Left ventricle myocardium inferior (tissue), 1 donor: ENCODE data around the gene C4orf36. TPM values are rescaled to one million over a fixed set of nuclear protein-coding genes. Genes with fewer than 3 reads are reported as not detected.

ENCODE experiments used
- DNase-seq: peaks from one replicate; pipeline ENCODE4 v3.0.0-alpha.2; 2020
- H3K27ac ChIP-seq: fragments of 200-600 bp; replicated peaks from 2 replicates; pipeline ENCODE4 v1.8.0; 2021
- H3K27me3 ChIP-seq: fragments of 200-600 bp; 2 replicates; pipeline ENCODE4 v1.8.0; 2021; ENCODE audit warnings: low read depth
- H3K36me3 ChIP-seq: fragments of 200-600 bp; 2 replicates; pipeline ENCODE4 v1.8.0; 2021
- H3K4me1 ChIP-seq: fragments of 200-600 bp; 2 replicates; pipeline ENCODE4 v1.8.0; 2021
- H3K4me3 ChIP-seq: fragments of 200-600 bp; 2 replicates; pipeline ENCODE4 v1.8.0; 2021; ENCODE audit warnings: mild to moderate bottlenecking, moderate library complexity
- H3K9me3 ChIP-seq: fragments of 200-600 bp; replicated peaks from 2 replicates; pipeline ENCODE4 v1.8.0; 2021
- intact Hi-C: fragments of 100-400 bp; cut with micrococcal nuclease; formaldehyde crosslinking; loops from one replicate; pipeline ENCODE4 v1.11.0; 2022
- total RNA-seq: library from RNA; stranded (reverse); fragmentation: NEBNext Ultra II Directional; extraction: Animal tissue kit (Norgen Biotek cat#: 25700); gene quantifications from one replicate; pipeline ENCODE4 v1.2.1, GENCODE V29; 2021
- TF ChIP-seq, protein P1 (sequence below): fragments of 200-600 bp; IDR thresholded peaks from 2 replicates; pipeline ENCODE4 v1.8.0; 2021; ENCODE audit warnings: antibody characterized with exemption, mild to moderate bottlenecking, borderline replicate concordance
- donor health status: DM: no; HTN: yes; CAD: no; lungs with severe emphysema.

Gene C4orf36
- total RNA-seq, 1 donor from 2014 or later: 0.96 TPM

DNA sequence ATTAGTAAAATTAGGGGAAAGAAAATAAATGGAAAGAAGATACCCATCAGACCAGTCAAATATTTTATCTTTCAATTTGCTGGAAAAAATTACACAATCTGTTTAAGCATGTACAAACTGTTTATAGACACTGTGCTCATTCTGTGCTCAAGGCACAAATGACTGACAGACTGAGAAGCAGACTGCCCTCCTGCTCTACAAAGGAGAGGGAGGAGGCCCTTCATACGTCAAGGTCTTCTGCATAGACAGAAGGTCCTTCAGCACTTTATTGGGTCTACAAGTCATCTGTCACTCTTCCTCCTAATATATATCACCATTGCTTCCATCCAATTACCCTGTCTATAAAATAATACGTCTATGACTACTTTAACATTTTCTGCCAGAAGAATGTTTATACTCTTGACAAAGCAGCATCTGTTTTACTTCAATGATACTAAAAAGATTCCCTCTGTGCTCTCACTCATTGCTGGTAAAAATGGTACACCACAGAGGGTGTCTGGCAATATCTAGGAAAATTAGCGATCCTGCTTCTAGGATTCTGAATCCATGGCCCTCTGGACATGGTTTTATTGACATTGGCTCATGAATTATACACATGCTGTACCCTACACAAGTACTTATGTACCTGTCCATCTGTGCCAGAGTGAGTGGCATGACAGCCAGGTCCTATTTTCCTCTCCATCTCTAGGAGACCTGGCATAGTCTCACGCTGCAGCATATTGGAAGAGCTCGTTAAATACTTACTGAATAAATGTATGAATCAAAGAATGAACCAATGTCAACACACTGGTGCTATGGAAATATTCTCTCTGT is 54.3 kb downstream of the C4orf36 start:
- intact Hi-C loops: no loop called here
- no peak for DNase-seq
- Histone ChIP-seq H3K9me3 (no peaks in the 10 kb centered on the region), H3K27ac (no peak overlapping the region), H3K36me3 (no peaks in the 10 kb centered on the region), H3K4me1 (no peaks in the 10 kb centered on the region), H3K4me3 (no peak overlapping the region), H3K27me3 (no peaks in the 10 kb centered on the region)
- TF ChIP-seq, protein P1, sequence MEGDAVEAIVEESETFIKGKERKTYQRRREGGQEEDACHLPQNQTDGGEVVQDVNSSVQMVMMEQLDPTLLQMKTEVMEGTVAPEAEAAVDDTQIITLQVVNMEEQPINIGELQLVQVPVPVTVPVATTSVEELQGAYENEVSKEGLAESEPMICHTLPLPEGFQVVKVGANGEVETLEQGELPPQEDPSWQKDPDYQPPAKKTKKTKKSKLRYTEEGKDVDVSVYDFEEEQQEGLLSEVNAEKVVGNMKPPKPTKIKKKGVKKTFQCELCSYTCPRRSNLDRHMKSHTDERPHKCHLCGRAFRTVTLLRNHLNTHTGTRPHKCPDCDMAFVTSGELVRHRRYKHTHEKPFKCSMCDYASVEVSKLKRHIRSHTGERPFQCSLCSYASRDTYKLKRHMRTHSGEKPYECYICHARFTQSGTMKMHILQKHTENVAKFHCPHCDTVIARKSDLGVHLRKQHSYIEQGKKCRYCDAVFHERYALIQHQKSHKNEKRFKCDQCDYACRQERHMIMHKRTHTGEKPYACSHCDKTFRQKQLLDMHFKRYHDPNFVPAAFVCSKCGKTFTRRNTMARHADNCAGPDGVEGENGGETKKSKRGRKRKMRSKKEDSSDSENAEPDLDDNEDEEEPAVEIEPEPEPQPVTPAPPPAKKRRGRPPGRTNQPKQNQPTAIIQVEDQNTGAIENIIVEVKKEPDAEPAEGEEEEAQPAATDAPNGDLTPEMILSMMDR: no peak

DNA sequence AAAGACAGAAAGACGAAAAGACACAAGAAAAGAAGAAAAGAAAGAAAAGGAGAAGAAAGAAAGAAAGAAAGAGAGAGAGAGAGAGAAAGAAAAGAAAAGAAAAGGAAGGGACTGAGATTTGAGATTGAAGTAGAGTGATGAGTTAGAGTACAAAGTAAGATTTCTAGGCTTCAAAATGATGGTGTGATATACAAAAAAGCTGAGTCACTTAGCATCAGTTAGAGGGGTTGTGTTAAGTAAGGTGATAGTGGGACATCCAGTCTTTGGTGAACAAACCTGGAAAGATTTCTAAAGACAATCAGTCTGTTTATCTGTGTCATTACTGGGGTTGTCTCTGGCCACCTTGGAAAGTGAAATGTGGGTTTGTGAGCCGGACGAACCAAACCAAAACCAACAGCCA is 56.5 kb downstream of the C4orf36 start:
- TF ChIP-seq, protein P1: no peak
- H3K36me3 ChIP-seq: peaks cover 12% of the 10 kb centered on the region
- no peak for DNase-seq
- intact Hi-C loops: no loop called here
- no peaks in the 10 kb centered on the region for H3K27me3 ChIP-seq
- H3K4me3 ChIP-seq: no peak overlapping the region
- H3K27ac ChIP-seq: no peak overlapping the region
- H3K4me1 ChIP-seq: no peaks in the 10 kb centered on the region
- H3K9me3 ChIP-seq: no peaks in the 10 kb centered on the region

DNA sequence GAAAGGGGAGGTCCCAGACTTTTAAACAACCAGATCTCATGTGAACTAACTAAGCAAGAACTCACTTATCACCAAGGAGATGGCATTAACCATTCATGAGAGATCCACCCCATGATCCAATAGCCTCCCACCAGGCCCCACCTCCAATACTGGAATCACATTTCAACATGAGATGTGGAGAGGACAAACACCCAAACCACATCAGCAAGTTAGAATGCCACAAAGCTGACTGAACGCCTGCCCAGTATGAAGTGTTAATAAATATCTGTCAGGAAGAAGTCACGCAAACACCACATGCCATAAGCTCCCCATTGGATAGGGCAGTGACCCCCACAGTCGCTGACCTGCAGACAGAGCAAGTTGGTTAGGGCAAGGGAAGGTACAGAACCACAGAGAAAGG is 57.3 kb downstream of the C4orf36 start:
- no peak overlapping the region for H3K27ac ChIP-seq
- H3K4me3 ChIP-seq: no peak overlapping the region
- peaks cover 18% of the 10 kb centered on the region for H3K36me3 ChIP-seq
- peaks cover 3% of the 10 kb centered on the region for H3K9me3 ChIP-seq
- DNase-seq: no peak
- H3K4me1 ChIP-seq: no peaks in the 10 kb centered on the region
- H3K27me3 ChIP-seq: no peaks in the 10 kb centered on the region
- intact Hi-C loops: no loop called here
- TF ChIP-seq, protein P1: no peak

DNA sequence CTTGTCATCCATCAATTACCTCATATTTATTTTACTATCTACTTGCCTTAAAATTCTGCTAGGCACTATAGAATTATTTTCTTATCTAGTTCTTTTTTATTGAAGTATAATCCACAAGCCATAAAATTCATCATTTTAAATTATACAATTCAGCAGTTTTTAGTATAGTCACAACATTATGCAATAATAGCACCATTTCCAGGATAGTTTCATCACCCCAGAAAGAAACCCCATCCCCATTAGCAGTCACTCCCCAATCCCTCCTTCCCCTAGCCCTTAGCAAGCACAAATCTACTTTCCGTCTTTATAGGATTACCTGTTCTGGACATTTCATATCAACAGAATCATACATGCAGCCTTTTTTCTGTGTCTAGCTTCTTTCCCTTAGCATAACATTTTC is 58.6 kb downstream of the C4orf36 start:
- peaks cover 21% of the 10 kb centered on the region for H3K36me3 ChIP-seq
- TF ChIP-seq, protein P1: no peak
- peaks cover 7% of the 10 kb centered on the region for H3K9me3 ChIP-seq
- H3K4me1 ChIP-seq: no peaks in the 10 kb centered on the region
- H3K4me3 ChIP-seq: no peak overlapping the region
- H3K27me3 ChIP-seq: no peaks in the 10 kb centered on the region
- intact Hi-C loops: no loop called here
- DNase-seq: no peak
- H3K27ac ChIP-seq: no peak overlapping the region

DNA sequence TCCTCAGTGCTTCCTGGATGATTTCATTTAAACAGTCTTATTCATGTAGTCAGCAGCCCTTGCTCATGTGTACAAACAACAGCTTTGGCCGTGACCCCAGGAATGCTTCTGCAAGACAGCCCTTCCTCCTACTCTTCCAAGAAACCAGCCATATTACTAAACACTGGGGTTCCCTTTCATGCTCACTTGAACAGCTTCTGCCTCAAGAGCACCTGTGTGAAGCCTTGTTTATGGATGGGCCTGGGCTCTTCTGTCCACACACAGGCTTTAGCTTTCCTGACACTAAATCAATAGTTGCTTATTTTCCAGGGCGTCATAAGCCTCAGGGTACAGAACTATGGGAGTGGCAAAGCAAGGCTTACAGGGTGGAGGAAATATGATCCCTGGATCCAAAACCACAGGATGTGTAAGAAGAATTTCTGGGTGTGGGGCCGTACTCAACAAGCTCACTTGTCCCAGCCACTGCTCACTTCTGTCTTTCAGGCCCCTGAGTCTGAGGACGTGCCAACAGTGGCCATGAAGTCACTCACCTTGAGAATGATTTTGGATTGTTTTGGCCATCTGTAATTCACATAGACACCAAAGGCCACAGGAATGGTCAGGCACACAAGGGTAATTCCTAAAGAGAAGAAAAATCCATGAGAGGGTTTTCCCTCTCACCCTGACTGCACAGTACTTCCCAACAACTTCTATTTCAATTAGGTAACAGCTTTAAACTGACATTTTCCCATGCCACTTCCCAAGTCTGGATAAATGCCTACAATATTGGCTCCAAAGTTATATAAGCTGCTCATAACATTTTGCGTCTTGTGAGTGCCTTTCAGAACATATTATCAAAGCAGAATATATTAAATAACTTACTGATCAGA is 60.7 kb downstream of the C4orf36 start:
- DNase-seq: no peak

More for the DNA sequence above, 60.7 kb downstream of the C4orf36 start:
- no peaks in the 10 kb centered on the region for H3K27me3 ChIP-seq
- no peaks in the 10 kb centered on the region for H3K4me1 ChIP-seq
- intact Hi-C loops: no loop called here
- H3K4me3 ChIP-seq: no peak overlapping the region
- peaks cover 7% of the 10 kb centered on the region for H3K9me3 ChIP-seq
- H3K27ac ChIP-seq: no peak overlapping the region
- TF ChIP-seq, protein P1: no peak
- peaks cover 30% of the 10 kb centered on the region for H3K36me3 ChIP-seq

Other genes with a start within 250 kb of the C4orf36 start
- gene SLC10A6, start 43.0 kb downstream of the C4orf36 start, total RNA-seq: 0.69 TPM
- gene AFF1, start 42.6 kb upstream of the C4orf36 start, total RNA-seq: 67.9 TPM